Mucosa of descending colon (tissue), 3 donors: Measurements from ENCODE around the gene MED13L. TPM values are rescaled to one million over a fixed set of nuclear protein-coding genes. Genes with fewer than 3 reads are reported as not detected.
"Not testable (repeated sequence)": the region's sequence is repeated elsewhere in the genome, so short reads cannot be mapped to it uniquely, and the experiment has no call there.

Source experiments
- ATAC-seq: fragments of 200-7000 bp; cut with Tn5 transposase; one replicate; pipeline ENCODE4 v1.9.1; 2020; ENCODE audit warnings: mild to moderate bottlenecking, moderate library complexity
- DNase-seq, 3 donors: peaks; one replicate each; pipeline ENCODE4 v3.0.0-alpha.2; 2020
- H3K36me3 ChIP-seq: fragments of 200-600 bp; one replicate; pipeline ENCODE4 v1.8.0; 2021; ENCODE audit warnings: low read depth, mild to moderate bottlenecking
- H3K4me1 ChIP-seq: fragments of 200-600 bp; one replicate; pipeline ENCODE4 v1.8.0; 2021; ENCODE audit warnings: low read depth, mild to moderate bottlenecking
- H3K4me3 ChIP-seq: fragments of 200-600 bp; one replicate; pipeline ENCODE4 v1.8.0; 2021; ENCODE audit warnings: mild to moderate bottlenecking
- H3K9me3 ChIP-seq: fragments of 200-600 bp; one replicate; pipeline ENCODE4 v1.8.0; 2021; ENCODE audit warnings: mild to moderate bottlenecking
- intact Hi-C, 2 donors: fragments of 100-400 bp; cut with DNase I in 1 of 2; cut with micrococcal nuclease in 1 of 2; formaldehyde crosslinking; loops; one replicate each; pipeline versions ENCODE4 v1.11.0 to v1.11.1; 2022; cut with DNase I, micrococcal nuclease
- total RNA-seq, 3 donors: library from RNA; stranded (reverse); fragmentation: NEBNext Ultra II Directional in 2 of 3; extraction: Animal tissue kit (Norgen Biotek cat#: 25700) in 2 of 3; gene quantifications; one replicate each; pipeline versions ENCODE4 v1.2.1 to v1.2.4, GENCODE V29; 2021 to 2023
- TF ChIP-seq, protein P1 (sequence below): fragments of 200-600 bp; IDR thresholded peaks from one replicate; pipeline ENCODE4 v1.8.0; 2022; ENCODE audit warnings: antibody characterized with exemption, mild to moderate bottlenecking
- donor health status: DM: no; HTN: no; CAD: no; lungs with moderate emphysema.
- donor health status: DM: no; HTN: no; CAD: no.
- donor health status: DM: no; HTN: yes; CAD: no.

Gene MED13L
- total RNA-seq, 3 donors from 2014 or later = 96.9 to 165 (median 135) TPM

DNA sequence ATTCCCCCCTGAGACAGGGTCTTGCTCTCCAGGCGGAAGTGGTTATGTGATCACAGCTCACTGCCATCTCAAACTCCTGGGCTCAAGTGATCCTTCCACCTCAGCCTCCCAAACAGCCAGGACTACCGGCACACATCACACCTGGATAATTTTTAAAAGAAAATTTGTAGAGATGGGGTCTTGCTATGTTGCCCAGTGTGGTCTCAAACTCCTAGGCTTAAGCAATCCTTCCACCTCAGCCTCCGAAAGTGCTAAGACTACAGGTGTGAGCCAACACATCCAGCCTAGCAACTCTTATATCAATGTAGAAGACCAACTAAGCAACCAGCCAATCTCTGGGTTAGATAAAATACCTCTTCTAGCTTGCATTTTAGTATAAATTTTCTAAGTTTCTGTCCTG, 297.2 kb downstream of the MED13L start:
- DNase-seq (no peak), ATAC-seq (no peak)
- TF ChIP-seq, protein P1, sequence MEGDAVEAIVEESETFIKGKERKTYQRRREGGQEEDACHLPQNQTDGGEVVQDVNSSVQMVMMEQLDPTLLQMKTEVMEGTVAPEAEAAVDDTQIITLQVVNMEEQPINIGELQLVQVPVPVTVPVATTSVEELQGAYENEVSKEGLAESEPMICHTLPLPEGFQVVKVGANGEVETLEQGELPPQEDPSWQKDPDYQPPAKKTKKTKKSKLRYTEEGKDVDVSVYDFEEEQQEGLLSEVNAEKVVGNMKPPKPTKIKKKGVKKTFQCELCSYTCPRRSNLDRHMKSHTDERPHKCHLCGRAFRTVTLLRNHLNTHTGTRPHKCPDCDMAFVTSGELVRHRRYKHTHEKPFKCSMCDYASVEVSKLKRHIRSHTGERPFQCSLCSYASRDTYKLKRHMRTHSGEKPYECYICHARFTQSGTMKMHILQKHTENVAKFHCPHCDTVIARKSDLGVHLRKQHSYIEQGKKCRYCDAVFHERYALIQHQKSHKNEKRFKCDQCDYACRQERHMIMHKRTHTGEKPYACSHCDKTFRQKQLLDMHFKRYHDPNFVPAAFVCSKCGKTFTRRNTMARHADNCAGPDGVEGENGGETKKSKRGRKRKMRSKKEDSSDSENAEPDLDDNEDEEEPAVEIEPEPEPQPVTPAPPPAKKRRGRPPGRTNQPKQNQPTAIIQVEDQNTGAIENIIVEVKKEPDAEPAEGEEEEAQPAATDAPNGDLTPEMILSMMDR = no peak
- peaks cover 7% of the 10 kb centered on the region for H3K36me3 ChIP-seq
- intact Hi-C loops = no loop called here
- no peaks in the 10 kb centered on the region for H3K9me3 ChIP-seq
- no peaks in the 10 kb centered on the region for H3K4me1 ChIP-seq
- no peak overlapping the region for H3K4me3 ChIP-seq

GRCh38 chr12:115979851-115980250, 297.6 kb downstream of the MED13L start:
- H3K36me3 ChIP-seq = peaks cover 7% of the 10 kb centered on the region
- TF ChIP-seq, protein P1 = no peak
- intact Hi-C loops = no loop called here

DNA sequence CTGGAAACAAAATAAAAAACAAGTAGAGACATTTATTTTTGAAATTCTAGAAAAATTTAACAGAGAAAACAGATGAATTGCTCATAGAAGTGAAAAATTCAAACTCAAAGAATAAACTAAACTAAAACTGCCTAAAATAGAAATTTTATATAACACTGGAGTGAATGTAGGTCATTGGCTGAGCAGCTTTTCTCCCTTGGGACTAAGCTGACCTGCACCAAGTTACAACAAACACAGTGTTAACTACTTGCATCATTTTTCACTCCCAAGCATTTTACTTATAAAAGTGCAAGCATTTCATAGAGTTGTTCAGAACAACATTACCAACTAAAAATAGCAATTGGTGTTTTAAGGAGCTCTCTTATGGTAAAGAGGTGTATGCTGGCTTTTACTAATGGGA, 298.1 kb downstream of the MED13L start:
- no peak for ATAC-seq
- DNase-seq = no peak
- Histone ChIP-seq H3K4me3 (no peak overlapping the region), H3K36me3 (peaks cover 7% of the 10 kb centered on the region), H3K9me3 (no peaks in the 10 kb centered on the region), H3K4me1 (no peaks in the 10 kb centered on the region)
- TF ChIP-seq, protein P1 = no peak
- intact Hi-C loops = no loop called here

More at GRCh38 chr12:115979851-115980250, 297.6 kb downstream of the MED13L start:
- H3K9me3 ChIP-seq = no peaks in the 10 kb centered on the region
- no peaks in the 10 kb centered on the region for H3K4me1 ChIP-seq
- H3K4me3 ChIP-seq = no peak overlapping the region
- DNase-seq (no peak), ATAC-seq (no peak)

DNA sequence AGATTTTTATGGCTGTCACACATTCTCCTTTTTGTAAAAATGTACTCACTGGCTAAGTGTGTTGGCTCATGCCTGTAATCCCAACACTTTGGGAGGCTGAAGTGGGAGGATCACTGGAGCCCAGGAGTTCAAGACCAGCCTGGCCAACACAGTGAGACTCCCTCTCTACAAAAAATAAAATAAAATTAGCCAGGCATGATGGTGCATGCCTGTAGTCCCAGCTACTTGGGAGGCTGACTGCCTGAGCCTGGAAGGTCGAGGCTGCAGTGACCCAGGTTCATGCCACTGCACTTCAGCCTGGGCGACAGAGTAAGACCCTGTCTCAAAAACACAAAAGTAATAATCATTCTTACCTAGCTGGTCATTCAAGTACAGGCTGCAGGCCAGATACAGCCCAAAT, 300.7 kb downstream of the MED13L start:
- H3K9me3 ChIP-seq, intact Hi-C loops, ATAC-seq, DNase-seq, H3K4me3 ChIP-seq, H3K36me3 ChIP-seq, H3K4me1 ChIP-seq: not testable (repeated sequence)

DNA sequence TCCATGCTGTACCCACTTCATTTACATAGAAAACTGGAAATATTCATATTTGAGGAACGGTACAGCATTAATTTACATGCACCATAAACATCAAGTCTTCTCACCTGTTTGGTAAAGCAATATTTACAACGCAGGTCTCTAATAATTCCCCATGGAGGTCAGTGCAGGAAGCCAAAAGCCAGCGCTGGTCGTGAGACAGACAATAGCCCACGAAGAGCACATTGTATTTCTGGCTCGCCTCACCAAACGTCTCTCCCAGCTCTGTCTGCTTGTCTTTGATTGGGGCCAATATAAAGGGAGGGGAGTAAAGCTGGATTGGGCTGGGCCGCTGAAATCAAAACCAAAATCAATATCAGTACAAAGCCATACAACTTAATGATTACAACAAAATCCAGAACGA, 302.1 kb downstream of the MED13L start:
- intact Hi-C loops = no loop called here
- no peak for DNase-seq

DNA sequence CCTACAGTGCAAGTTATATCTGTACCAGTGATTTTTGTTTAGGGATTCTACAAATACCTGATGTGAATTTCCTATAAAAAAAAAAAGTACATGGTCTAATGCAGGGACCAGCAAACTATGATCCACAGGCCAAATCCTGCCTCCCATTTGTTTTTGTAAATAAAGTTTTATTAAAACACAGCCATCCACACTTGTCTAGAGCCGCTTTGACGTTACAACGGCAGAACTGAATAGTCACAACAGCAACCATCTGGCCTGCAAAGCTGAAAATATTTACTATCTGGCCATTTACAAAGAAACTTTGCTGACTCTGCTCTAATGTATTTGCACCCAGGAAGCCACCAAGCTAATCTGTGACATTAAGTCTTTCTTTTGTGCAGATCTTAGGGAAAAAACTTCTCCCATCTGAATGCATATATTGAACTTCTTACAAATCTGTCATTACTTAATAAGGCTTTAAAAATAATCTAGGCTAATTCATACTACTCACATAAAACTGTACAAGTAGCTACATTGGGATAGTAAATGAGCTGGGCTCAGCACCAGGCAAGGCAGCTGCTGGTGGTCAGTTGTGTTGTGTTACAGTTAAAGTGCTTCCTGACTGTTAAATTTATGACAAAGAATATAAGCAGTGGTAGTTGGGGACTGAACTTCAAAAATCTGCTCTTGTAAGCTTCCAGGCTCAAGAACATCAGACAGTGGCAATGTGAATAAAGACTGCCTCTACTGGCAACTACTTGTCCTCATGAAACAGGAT, 303.3 kb downstream of the MED13L start:
- Histone ChIP-seq H3K4me1 (no peaks in the 10 kb centered on the region), H3K36me3 (no peaks in the 10 kb centered on the region), H3K4me3 (no peak overlapping the region), H3K9me3 (no peaks in the 10 kb centered on the region)
- intact Hi-C loops = no loop called here
- TF ChIP-seq, protein P1 = no peak
- ATAC-seq = no peak
- DNase-seq = no peak

More for the DNA sequence above, 302.1 kb downstream of the MED13L start:
- no peak for ATAC-seq
- Histone ChIP-seq H3K4me3 (no peak overlapping the region), H3K4me1 (no peaks in the 10 kb centered on the region), H3K36me3 (no peaks in the 10 kb centered on the region), H3K9me3 (no peaks in the 10 kb centered on the region)
- TF ChIP-seq, protein P1 = no peak
